ENCODE data around the gene PLEKHM1. TPM values are rescaled to one million over a fixed set of nuclear protein-coding genes. Genes with fewer than 3 reads are reported as not detected.
"Not testable (repeated sequence)": the region's sequence is repeated elsewhere in the genome, so short reads cannot be mapped to it uniquely, and the experiment has no call there.

The PLEKHM1 gene
- total RNA-seq, 4 donors from 2014 or later = 60.4 to 124 (median 94.1) TPM

DNA sequence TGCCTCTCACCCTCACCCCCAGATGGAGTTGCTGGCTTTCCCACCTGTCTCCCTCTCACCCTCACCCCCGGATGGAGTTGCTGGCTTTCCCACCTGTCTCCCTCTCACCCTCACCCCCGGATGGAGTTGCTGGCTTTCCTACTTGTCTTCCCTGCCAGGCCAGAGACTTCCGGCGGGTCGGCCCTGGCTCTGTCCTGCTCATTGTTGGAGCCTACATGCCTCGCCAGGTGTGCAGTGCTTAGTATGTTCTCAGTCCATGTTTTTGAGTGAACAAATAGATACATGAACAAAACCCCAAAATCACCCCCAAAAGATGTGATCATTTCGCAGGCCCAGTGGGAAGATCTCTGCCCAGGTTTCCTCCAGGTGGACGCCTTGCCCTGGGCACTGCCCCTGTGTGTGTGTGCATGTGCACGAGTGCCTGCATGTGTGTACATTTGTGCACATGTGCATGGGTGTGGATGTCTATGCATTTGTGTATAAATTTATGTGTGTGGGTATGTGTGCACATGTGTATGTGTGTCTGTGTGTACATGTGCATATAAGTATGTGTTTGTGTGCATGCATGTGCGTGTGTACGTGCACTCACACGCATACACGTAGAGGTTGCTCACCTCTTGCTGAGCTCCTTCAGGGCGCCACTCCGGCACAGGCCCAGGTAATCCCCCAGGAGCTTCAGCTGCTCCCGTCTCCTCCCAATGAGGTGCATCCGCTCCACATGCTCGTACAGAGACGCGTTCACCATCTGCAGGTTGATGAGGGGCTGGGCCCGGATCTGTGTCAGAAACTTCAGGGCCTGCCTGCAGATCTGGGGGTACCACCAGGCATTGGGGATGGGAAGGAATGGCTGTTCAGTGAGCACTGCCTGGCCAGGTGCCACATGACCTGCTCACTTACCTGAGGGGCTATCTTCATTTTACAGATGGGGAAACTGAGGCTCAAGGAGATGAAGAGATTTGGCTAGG, 45.4 kb downstream of the PLEKHM1 start:
- peaks cover 28% of the 10 kb centered on the region for H3K4me1 ChIP-seq
- not testable (repeated sequence) for H3K27me3 ChIP-seq, H3K4me3 ChIP-seq, H3K27ac ChIP-seq, H3K9me3 ChIP-seq
- H3K36me3 ChIP-seq = peaks cover 31% of the 10 kb centered on the region
- WGBS = 79% methylated on average over 17 of the region's 21 CpGs
- peak in 1 of 2 donors; percentile 50 for DNase-seq (ENCODE audit: low spot score in 2 of 2)

DNA sequence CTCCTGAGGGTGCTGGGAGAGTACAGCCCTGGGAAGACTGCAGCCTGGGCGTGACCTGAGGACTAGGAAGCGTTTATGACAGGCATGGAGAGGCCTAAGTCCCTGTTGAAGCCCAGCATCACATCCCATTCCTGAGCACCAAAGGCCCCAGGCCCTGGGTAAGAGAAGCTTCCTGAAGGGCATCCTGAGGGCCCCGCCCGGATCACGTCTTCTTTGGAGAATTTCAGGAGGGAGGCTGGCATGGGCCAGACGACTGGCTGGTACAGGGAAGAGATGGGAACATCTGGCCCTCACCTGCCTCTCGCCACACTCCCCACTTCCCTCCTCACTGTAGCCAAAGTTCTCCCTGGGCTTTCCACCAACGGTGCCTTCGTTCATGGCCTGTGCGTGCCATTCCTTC, 46.2 kb downstream of the PLEKHM1 start:
- H3K4me3 ChIP-seq, H3K27ac ChIP-seq, H3K27me3 ChIP-seq, H3K9me3 ChIP-seq: not testable (repeated sequence)
- peaks cover 31% of the 10 kb centered on the region for H3K36me3 ChIP-seq
- peak in 1 of 2 donors; percentile 41 for DNase-seq (ENCODE audit: low spot score in 2 of 2)
- 75% methylated on average over 9 of the region's 10 CpGs for WGBS
- peaks cover 36% of the 10 kb centered on the region for H3K4me1 ChIP-seq

DNA sequence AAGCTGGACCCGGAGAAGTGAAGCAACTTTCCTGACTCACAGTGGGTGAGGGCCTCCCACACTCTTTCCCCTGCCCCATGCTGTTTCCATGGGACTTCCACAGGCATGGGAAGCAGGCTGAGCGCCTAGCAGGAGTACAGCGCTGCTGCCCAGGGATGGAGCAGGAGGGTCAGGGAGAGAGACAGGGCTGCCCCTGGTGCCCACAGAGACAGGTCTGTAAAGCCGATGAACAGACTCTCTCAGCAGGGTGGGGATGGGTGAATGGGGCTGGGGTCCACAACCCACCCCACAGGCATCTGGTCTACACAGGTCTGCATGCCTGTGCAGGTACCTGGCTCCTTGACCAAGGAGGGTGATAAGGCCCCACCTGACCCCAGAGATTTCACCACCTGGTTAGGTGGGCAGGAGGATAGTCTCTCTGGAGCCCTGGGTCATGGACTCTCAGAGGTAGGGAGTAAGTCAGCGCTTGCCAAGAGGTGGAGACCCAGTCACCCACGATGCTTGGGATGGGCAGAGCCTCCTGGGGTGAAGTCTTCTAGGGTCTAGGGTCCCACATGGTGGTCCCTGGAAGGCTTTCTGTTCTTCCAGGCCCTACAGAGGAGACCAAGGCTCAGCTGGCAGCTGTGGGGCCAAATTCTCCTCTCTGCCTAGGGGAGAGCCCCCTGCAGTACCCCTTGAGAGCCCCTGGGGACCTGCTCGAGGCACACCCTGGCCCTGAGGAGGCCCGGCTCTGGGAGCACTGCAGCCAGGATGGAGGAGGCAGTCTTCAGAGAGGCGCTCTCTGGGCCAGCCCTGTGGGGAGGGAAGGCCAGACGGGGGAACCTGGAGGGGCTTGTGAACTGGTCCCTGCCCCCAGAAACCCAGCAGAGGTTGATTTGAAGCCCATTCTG, 46.9 kb downstream of the PLEKHM1 start:
- H3K4me1 ChIP-seq = peaks cover 41% of the 10 kb centered on the region
- WGBS = 82% methylated on average over 2 of the region's 10 CpGs
- not testable (repeated sequence) for H3K9me3 ChIP-seq, H3K4me3 ChIP-seq, H3K27me3 ChIP-seq, H3K27ac ChIP-seq
- DNase-seq (ENCODE audit: low spot score in 2 of 2) = peak; percentile 49 to 52
- peaks cover 34% of the 10 kb centered on the region for H3K36me3 ChIP-seq

DNA sequence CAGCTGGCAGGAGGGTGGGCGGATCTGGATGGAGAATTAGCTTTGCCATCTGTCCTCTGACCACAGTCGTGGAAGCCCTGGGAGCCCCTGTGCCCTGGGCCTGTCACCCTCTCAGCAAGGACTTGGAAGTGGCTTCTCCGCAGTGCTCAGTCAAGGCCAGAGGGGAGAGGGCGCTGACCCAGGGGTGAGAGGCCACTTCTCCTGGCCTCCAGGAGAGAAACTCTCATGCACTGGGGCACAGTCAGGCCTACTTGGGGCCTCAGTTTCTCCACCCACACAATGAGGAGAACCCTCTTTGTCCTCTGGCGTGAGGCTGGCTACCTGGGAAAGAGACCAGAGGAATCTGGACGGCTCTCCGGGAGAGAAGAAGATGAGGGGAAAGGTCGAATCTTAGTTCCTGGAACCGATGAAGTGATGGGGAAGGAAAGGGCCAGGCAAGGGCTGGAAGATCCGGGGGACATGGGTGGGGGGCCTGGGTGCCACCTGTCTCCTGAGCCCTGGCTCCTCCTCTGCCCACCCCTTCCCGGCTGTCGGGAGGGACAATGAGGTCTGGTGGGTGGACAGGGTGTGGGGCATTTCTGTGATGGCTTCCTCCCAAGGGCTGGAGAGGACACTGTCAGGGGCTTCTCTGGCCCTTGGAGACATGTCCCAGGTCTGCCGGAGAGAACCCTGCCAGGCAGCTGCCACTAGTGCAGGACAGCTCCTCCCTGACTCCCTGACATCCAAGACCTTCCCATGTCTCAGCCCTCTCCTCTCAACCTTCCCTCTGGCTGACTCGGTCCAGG, 48.8 kb downstream of the PLEKHM1 start:
- peaks cover 50% of the 10 kb centered on the region for H3K36me3 ChIP-seq

DNA sequence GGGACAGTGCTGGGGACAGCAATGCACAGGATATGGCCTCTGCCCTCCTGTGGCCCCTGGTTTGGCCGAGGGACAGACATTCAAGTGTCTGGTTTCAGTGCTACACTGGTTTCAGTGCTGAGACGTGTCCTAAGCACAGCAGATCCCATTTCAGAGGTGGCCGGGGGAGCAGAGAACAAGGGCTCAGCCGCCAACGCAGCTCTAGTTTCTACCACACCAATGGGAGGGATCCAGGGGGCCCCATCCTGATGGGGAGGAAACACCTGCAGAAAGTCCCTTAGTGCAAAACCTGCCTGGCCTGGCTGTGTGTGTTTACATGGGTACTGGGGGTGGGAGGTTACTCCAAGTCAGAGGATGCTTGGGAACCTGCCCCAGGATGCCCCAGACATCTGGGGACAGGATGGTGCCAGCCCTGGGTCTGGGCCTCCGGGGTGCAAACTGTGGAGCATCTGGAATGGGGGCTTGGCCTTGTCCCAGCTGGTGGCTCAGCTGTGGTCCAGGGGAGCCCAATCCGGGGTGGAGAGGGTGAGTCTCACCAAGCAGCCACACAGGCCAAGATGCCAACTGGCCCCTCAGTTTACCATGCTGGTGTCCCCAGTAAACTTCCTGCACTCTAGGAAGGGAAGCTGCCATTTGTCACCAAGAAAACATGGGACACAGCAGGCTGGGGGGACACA, 49.5 kb downstream of the PLEKHM1 start:
- WGBS = 80% methylated on average over 1 of the region's 7 CpGs
- peak in 1 of 2 donors; percentile 59 for DNase-seq (ENCODE audit: low spot score in 2 of 2)

More for the DNA sequence above, 48.8 kb downstream of the PLEKHM1 start:
- peak; percentile 45 to 56 for DNase-seq (ENCODE audit: low spot score in 2 of 2)
- Histone ChIP-seq H3K27ac (no peak overlapping the region), H3K4me1 (peaks cover 27% of the 10 kb centered on the region), H3K9me3 (no peaks in the 10 kb centered on the region), H3K27me3 (no peaks in the 10 kb centered on the region), H3K4me3 (no peak overlapping the region)
- TF ChIP-seq EP300 (IDR thresholded peaks at IDR 0.05) (no peak), POLR2A (IDR thresholded peaks at IDR 0.05) (no peak), POLR2AphosphoS5 (IDR thresholded peaks at IDR 0.05) (no peak)
- TF ChIP-seq, protein P1, sequence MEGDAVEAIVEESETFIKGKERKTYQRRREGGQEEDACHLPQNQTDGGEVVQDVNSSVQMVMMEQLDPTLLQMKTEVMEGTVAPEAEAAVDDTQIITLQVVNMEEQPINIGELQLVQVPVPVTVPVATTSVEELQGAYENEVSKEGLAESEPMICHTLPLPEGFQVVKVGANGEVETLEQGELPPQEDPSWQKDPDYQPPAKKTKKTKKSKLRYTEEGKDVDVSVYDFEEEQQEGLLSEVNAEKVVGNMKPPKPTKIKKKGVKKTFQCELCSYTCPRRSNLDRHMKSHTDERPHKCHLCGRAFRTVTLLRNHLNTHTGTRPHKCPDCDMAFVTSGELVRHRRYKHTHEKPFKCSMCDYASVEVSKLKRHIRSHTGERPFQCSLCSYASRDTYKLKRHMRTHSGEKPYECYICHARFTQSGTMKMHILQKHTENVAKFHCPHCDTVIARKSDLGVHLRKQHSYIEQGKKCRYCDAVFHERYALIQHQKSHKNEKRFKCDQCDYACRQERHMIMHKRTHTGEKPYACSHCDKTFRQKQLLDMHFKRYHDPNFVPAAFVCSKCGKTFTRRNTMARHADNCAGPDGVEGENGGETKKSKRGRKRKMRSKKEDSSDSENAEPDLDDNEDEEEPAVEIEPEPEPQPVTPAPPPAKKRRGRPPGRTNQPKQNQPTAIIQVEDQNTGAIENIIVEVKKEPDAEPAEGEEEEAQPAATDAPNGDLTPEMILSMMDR (IDR thresholded peaks at IDR 0.05) = no peak
- 80% methylated on average over 14 of the region's 14 CpGs for WGBS

DNA sequence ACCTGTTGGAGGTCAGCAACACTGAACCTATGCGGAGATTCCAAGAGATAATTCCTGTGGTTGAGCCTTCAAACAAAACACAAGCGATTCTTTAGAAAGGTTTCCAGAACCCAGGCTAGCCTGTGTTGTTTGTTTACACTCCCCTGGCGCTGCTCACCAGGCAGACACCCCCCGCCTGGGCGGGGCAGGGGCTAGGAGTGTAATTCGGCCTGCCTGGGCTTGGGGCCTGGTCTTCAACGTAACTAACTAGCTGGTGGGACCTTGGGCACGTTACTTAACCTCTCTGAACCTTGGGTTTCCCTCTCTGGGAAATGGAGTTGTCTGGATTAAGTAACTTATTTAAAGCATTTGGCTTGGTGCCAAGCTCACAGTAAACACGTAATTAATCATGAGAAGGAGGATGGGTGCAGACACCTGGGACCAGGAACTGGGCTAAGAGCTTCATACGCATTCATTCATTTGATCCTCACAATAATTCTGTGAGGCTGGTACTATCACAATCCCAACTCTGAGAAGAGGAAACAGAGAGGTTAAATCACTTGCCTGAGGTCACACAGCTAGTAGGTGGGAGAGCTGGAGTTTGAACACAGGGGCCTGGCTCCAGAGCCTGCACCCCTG, 50.3 kb downstream of the PLEKHM1 start:
- H3K4me1 ChIP-seq = peaks cover 24% of the 10 kb centered on the region
- H3K36me3 ChIP-seq = peaks cover 55% of the 10 kb centered on the region
- H3K9me3 ChIP-seq = no peaks in the 10 kb centered on the region
- TF ChIP-seq POLR2AphosphoS5 (IDR thresholded peaks at IDR 0.05) (no peak), EP300 (IDR thresholded peaks at IDR 0.05) (no peak), POLR2A (IDR thresholded peaks at IDR 0.05) (no peak)
- TF ChIP-seq, protein P1 (IDR thresholded peaks at IDR 0.05) = no peak
- peak in 1 of 2 donors; percentile 75 for DNase-seq (ENCODE audit: low spot score in 2 of 2)
- H3K27ac ChIP-seq = peak overlapping the region; percentile 64
- no peaks in the 10 kb centered on the region for H3K27me3 ChIP-seq
- H3K4me3 ChIP-seq = no peak overlapping the region
- WGBS = 52% methylated on average over 10 of the region's 10 CpGs

More for the DNA sequence above, 49.5 kb downstream of the PLEKHM1 start:
- not testable (repeated sequence) for H3K27me3 ChIP-seq, H3K9me3 ChIP-seq, H3K4me3 ChIP-seq
- Histone ChIP-seq H3K27ac (peak overlapping the region; percentile 64), H3K4me1 (peaks cover 24% of the 10 kb centered on the region), H3K36me3 (peaks cover 58% of the 10 kb centered on the region)

All from suprapubic skin (tissue), 4 donors.